VCaP (cell line): ENCODE measurements around the gene PACS1.
"Not testable (repeated sequence)": the region's sequence is repeated elsewhere in the genome, so short reads cannot be mapped to it uniquely, and the experiment has no call there.

Source experiments
- H3K27ac ChIP-seq: fragments of 450-650 bp; 2 replicates; pipeline ENCODE4 v1.5.1; 2017
- CTCF ChIP-seq: fragments of 450-650 bp; conservative IDR thresholded peaks from 2 replicates; pipeline ENCODE4 v1.5.1; 2017; ENCODE audit warnings: mild to moderate bottlenecking, moderate library complexity

The PACS1 gene

GRCh38 chr11:66071381-66071801 is 1.3 kb downstream of the PACS1 start:
- no peak for TF ChIP-seq CTCF

GRCh38 chr11:66072081-66072480 is 2.0 kb downstream of the PACS1 start:
- peak overlapping the region; percentile 93 for H3K27ac ChIP-seq

More at GRCh38 chr11:66071381-66071801, 1.3 kb downstream of the PACS1 start:
- peak overlapping the region; percentile 93 for H3K27ac ChIP-seq

GRCh38 chr11:66072518-66072917 is 2.4 kb downstream of the PACS1 start:
- no peak for TF ChIP-seq CTCF
- H3K27ac ChIP-seq, result peak overlapping the region; percentile 93

More at GRCh38 chr11:66072081-66072480, 2.0 kb downstream of the PACS1 start:
- TF ChIP-seq CTCF, result no peak

- no peak overlapping the region for H3K27ac ChIP-seq
- TF ChIP-seq CTCF, result no peak
These were observed 3.6 kb downstream of the PACS1 start for GRCh38 chr11:66073669-66074068.

- no peak for TF ChIP-seq CTCF
- H3K27ac ChIP-seq, result no peak overlapping the region
These were observed 5.2 kb downstream of the PACS1 start for GRCh38 chr11:66075273-66075672.

GRCh38 chr11:66076561-66076960 is 6.5 kb downstream of the PACS1 start:
- no peak overlapping the region for H3K27ac ChIP-seq
- TF ChIP-seq CTCF, result no peak

GRCh38 chr11:66077927-66078326 is 7.9 kb downstream of the PACS1 start:
- no peak overlapping the region for H3K27ac ChIP-seq
- no peak for TF ChIP-seq CTCF

- H3K27ac ChIP-seq, result not testable (repeated sequence)
These were observed 8.9 kb downstream of the PACS1 start for GRCh38 chr11:66078949-66079348.
